ENCODE data around the gene DAB1. TPM values are rescaled to one million over a fixed set of nuclear protein-coding genes. Genes with fewer than 3 reads are reported as not detected.

DAB1 gene
- total and polyA plus RNA-seq, 7 donors: under 0.01 to 1.1 (median 0.75) TPM; not detected in 1

GRCh38 chr1:57017717-57018116 is 406.1 kb downstream of the DAB1 start:
- intact Hi-C loops (cut with DNase I): no loop called here
- no peak for DNase-seq
- WGBS, 2 donors: 72 to 74% methylated on average over 7 of the region's 7 CpGs

GRCh38 chr1:57017200-57017599 is 406.7 kb downstream of the DAB1 start:
- TF ChIP-seq CTCF (IDR thresholded peaks at IDR 0.05) (no peak), POLR2A (IDR thresholded peaks at IDR 0.05) (no peak), EP300 (IDR thresholded peaks at IDR 0.05) (no peak), POLR2AphosphoS5 (IDR thresholded peaks at IDR 0.05) (no peak)
- Histone ChIP-seq H3K36me3 (no peaks in the 10 kb centered on the region), H3K4me3 (no peak overlapping the region), H3K4me1 (peaks cover 0 to 17% (median 12%) of the 10 kb centered on the region in 4 donors), H3K27me3 (no peaks in the 10 kb centered on the region), H3K9me3 (no peaks in the 10 kb centered on the region), H3K27ac (no peak overlapping the region)
- no peak for DNase-seq
- intact Hi-C loops (cut with DNase I): no loop called here
- 71 to 84% methylated on average over 6 of the region's 6 CpGs for WGBS, 2 donors

More at GRCh38 chr1:57017717-57018116, 406.1 kb downstream of the DAB1 start:
- no peaks in the 10 kb centered on the region for H3K27me3 ChIP-seq
- H3K4me1 ChIP-seq: peaks cover 0 to 13% (median 7%) of the 10 kb centered on the region in 4 donors
- TF ChIP-seq CTCF (IDR thresholded peaks at IDR 0.05) (no peak), POLR2A (IDR thresholded peaks at IDR 0.05) (no peak), EP300 (IDR thresholded peaks at IDR 0.05) (no peak), POLR2AphosphoS5 (IDR thresholded peaks at IDR 0.05) (no peak)
- H3K9me3 ChIP-seq: no peaks in the 10 kb centered on the region
- no peak overlapping the region for H3K27ac ChIP-seq
- H3K4me3 ChIP-seq: no peak overlapping the region
- H3K36me3 ChIP-seq: no peaks in the 10 kb centered on the region

- H3K27ac ChIP-seq: no peak overlapping the region
- no peaks in the 10 kb centered on the region for H3K36me3 ChIP-seq
- 88 to 91% methylated on average over 15 of the region's 15 CpGs for WGBS, 2 donors
- intact Hi-C loops (cut with DNase I): no loop called here
- DNase-seq: no peak
- H3K27me3 ChIP-seq: no peaks in the 10 kb centered on the region
- TF ChIP-seq POLR2AphosphoS5 (IDR thresholded peaks at IDR 0.05): no peak
- no peak for TF ChIP-seq CTCF (IDR thresholded peaks at IDR 0.05)
- TF ChIP-seq EP300 (IDR thresholded peaks at IDR 0.05): no peak
- no peak for TF ChIP-seq POLR2A (IDR thresholded peaks at IDR 0.05)
- H3K4me1 ChIP-seq: peaks cover 0 to 24% (median 14%) of the 10 kb centered on the region in 4 donors
- no peak overlapping the region for H3K4me3 ChIP-seq
- no peaks in the 10 kb centered on the region for H3K9me3 ChIP-seq
Measured at GRCh38 chr1:57015071-57015470, 408.8 kb downstream of the DAB1 start.

GRCh38 chr1:57013522-57013921 is 410.3 kb downstream of the DAB1 start:
- no peak for TF ChIP-seq CTCF (IDR thresholded peaks at IDR 0.05)

GRCh38 chr1:57012315-57012714 is 411.5 kb downstream of the DAB1 start:
- no peak for DNase-seq
- 84 to 86% methylated on average over 1 of the region's 1 CpG for WGBS, 2 donors
- Histone ChIP-seq H3K27me3 (no peaks in the 10 kb centered on the region), H3K9me3 (no peaks in the 10 kb centered on the region), H3K27ac (no peak overlapping the region), H3K36me3 (no peaks in the 10 kb centered on the region), H3K4me1 (peaks cover 0 to 24% (median 14%) of the 10 kb centered on the region in 4 donors), H3K4me3 (no peak overlapping the region)
- intact Hi-C loops (cut with DNase I): no loop called here
- TF ChIP-seq CTCF (IDR thresholded peaks at IDR 0.05) (no peak), EP300 (IDR thresholded peaks at IDR 0.05) (peak in 1 of 4 donors; percentile 12), POLR2AphosphoS5 (IDR thresholded peaks at IDR 0.05) (peak in 3 of 4 donors; percentile 66 to 95 (median 91)), POLR2A (IDR thresholded peaks at IDR 0.05) (no peak)

More at GRCh38 chr1:57013522-57013921, 410.3 kb downstream of the DAB1 start:
- Histone ChIP-seq H3K4me3 (no peak overlapping the region), H3K4me1 (peaks cover 0 to 24% (median 14%) of the 10 kb centered on the region in 4 donors), H3K27ac (no peak overlapping the region), H3K9me3 (no peaks in the 10 kb centered on the region), H3K36me3 (no peaks in the 10 kb centered on the region), H3K27me3 (no peaks in the 10 kb centered on the region)
- intact Hi-C loops (cut with DNase I): no loop called here
- DNase-seq: no peak
- WGBS, 2 donors: 51 to 73% methylated on average over 2 of the region's 2 CpGs

All from sigmoid colon (tissue), 7 donors.